Upper lobe of left lung (tissue), 4 donors: ENCODE measurements around the gene ASCC1.

Experiments used
- POLR2A ChIP-seq, 4 donors: fragments of 450-650 bp; IDR thresholded peaks; one replicate each; pipeline ENCODE4 v1.5.1; 2016 to 2017; ENCODE audit warnings: antibody characterized with exemption in 4 of 4, mild to moderate bottlenecking in 2 of 4
- TF ChIP-seq, protein P1 (sequence below), 6 experiments: fragments of 450-650 bp in 4 of 6; fragments of 200-600 bp in 2 of 6; sonication (generic) in 2 of 6; IDR thresholded peaks; one replicate each; pipeline ENCODE4 v1.5.1; 2016 to 2019; ENCODE audit warnings: antibody characterized with exemption in 6 of 6

DNA sequence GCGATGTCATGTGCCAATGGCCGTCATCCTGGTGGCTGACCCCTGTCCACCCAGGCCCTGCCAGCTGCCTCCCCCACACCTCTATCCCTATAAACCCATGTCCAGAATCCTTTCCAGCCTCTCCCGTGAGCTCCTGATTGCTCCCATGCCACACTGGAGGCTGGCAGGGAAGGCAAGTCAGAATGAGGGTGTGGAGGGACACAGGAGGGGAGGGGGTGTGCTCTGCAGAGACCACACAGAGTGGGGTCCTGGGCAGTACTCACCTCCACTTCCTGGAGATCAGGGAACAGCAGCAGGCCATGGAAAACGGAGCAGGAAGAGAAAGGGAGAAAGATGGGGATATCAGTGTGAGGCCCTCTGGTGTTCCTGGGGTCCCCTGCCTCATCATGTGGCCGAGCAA, 143.4 kb downstream of the ASCC1 start:
- TF ChIP-seq, protein P1, sequence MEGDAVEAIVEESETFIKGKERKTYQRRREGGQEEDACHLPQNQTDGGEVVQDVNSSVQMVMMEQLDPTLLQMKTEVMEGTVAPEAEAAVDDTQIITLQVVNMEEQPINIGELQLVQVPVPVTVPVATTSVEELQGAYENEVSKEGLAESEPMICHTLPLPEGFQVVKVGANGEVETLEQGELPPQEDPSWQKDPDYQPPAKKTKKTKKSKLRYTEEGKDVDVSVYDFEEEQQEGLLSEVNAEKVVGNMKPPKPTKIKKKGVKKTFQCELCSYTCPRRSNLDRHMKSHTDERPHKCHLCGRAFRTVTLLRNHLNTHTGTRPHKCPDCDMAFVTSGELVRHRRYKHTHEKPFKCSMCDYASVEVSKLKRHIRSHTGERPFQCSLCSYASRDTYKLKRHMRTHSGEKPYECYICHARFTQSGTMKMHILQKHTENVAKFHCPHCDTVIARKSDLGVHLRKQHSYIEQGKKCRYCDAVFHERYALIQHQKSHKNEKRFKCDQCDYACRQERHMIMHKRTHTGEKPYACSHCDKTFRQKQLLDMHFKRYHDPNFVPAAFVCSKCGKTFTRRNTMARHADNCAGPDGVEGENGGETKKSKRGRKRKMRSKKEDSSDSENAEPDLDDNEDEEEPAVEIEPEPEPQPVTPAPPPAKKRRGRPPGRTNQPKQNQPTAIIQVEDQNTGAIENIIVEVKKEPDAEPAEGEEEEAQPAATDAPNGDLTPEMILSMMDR (IDR thresholded peaks at IDR 0.05), result no peak
- TF ChIP-seq POLR2A (IDR thresholded peaks at IDR 0.05), result no peak
